Measurements from ENCODE around the gene STIM2. TPM values are rescaled to one million over a fixed set of nuclear protein-coding genes. Genes with fewer than 3 reads are reported as not detected.
A peak's percentile ranks its signal among the peaks of the same experiment; 100 is the strongest.
"Not testable (repeated sequence)": the region's sequence is repeated elsewhere in the genome, so short reads cannot be mapped to it uniquely, and the experiment has no call there.

STIM2 gene
- total RNA-seq, 1 donor from 2014 or later, result 18.2 TPM

GRCh38 chr4:26958925-26959653 is 98.4 kb downstream of the STIM2 start:
- DNase-seq, result no peak

- no peak for DNase-seq
Observed at GRCh38 chr4:26959654-26960047, 99.0 kb downstream of the STIM2 start.

GRCh38 chr4:26962720-26963119 is 102.1 kb downstream of the STIM2 start:
- no peak for DNase-seq

GRCh38 chr4:26964512-26964911 is 103.9 kb downstream of the STIM2 start:
- DNase-seq, result no peak

- DNase-seq, result no peak
Observed at GRCh38 chr4:26964994-26965393, 104.4 kb downstream of the STIM2 start.

GRCh38 chr4:26975464-26976181 is 115.0 kb downstream of the STIM2 start:
- not testable (repeated sequence) for DNase-seq

- DNase-seq, result no peak
Observed at GRCh38 chr4:26978387-26979053, 117.9 kb downstream of the STIM2 start.

- DNase-seq, result no peak
Observed at GRCh38 chr4:26984896-26985295, 124.3 kb downstream of the STIM2 start.

- no peak for DNase-seq
Observed at GRCh38 chr4:26985873-26986272, 125.2 kb downstream of the STIM2 start.

GRCh38 chr4:26987191-26987590 is 126.5 kb downstream of the STIM2 start:
- DNase-seq, result no peak

- no peak for DNase-seq
Observed at GRCh38 chr4:26991057-26991456, 130.4 kb downstream of the STIM2 start.

- peak; percentile 18 for DNase-seq
Observed at GRCh38 chr4:26992657-26993361, 132.2 kb downstream of the STIM2 start.

- no peak for DNase-seq
Observed at GRCh38 chr4:26993539-26993938, 132.9 kb downstream of the STIM2 start.

- DNase-seq, result no peak
Observed at GRCh38 chr4:26993967-26994366, 133.3 kb downstream of the STIM2 start.

GRCh38 chr4:26995316-26995715 is 134.7 kb downstream of the STIM2 start:
- no peak for DNase-seq

- no peak for DNase-seq
Observed at GRCh38 chr4:26996745-26997144, 136.1 kb downstream of the STIM2 start.

- no peak for DNase-seq
Observed at GRCh38 chr4:26999689-27000088, 139.0 kb downstream of the STIM2 start.

GRCh38 chr4:27000122-27000521 is 139.5 kb downstream of the STIM2 start:
- no peak for DNase-seq

- DNase-seq, result no peak
Observed at GRCh38 chr4:27000820-27001219, 140.2 kb downstream of the STIM2 start.

GRCh38 chr4:27001398-27002164 is 140.9 kb downstream of the STIM2 start:
- no peak for DNase-seq

- DNase-seq, result no peak
Observed at GRCh38 chr4:27003642-27004113, 143.0 kb downstream of the STIM2 start.

GRCh38 chr4:27005501-27005900 is 144.9 kb downstream of the STIM2 start:
- peak; percentile 83 for DNase-seq

All from dermis blood vessel endothelial cell (primary cell).